ENCODE data around the gene SEPHS2.

The SEPHS2 gene

DNA sequence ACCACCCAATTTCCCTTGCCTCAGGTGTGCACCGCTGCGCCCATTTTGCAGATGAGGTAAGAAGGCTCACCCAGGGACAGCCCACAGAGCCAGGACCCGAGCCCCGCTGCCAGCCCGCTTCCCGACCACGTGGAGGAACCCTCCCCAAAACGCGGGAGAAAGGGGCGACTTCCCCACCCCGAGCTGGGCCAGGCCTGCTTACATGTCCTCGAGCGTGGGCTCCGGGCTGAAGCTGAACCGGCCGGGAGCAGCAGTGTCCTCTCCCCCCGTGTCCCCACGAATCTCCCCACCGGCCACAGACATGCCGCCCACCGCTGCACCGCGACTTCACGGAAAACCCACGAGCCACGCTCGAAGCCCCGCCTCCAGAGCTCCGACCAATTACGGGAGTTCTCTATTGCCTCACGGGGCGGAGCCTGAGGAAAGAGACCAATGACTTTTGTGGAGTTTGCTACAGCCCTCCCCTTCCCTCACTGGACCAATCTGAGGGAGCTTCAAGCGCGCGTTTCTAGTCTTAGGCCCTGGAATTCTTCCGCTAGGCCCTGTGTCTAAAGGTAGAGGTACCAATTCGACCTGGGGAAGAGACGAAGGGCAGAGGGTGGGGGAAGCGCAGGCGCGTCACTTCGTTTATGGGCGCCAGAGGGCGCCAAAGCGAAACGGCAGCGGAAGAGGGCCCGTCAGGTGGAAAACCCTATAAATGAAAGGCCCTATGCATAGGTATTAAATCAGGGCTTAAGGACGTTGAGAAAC is 15.8 kb downstream of the SEPHS2 start, which contains the start of gene DCTPP1:
Gene DCTPP1, minus strand, starts transcription at position 353 of the 750 bp plus-strand sequence. Its CDS starts 50 bp downstream, at position 303.
- peak; percentile 91 to 96 (median 95) for DNase-seq (ENCODE audit: low read depth in 3 of 3)

DNA sequence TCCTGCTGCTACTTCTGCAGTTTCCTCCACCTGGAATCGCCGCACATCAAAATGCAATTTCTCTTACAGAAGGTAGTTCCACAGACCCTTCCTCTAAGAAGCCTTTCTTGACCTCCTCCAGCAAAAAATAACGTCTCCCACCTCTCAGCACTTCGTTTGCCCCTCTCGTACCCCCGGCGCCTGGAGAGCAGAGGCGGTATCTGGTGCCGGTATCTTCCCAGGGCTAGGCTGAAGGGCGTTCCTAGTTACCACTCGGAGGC is 16.3 kb downstream of the SEPHS2 start:
- no peak for DNase-seq (ENCODE audit: low read depth in 3 of 3)

DNA sequence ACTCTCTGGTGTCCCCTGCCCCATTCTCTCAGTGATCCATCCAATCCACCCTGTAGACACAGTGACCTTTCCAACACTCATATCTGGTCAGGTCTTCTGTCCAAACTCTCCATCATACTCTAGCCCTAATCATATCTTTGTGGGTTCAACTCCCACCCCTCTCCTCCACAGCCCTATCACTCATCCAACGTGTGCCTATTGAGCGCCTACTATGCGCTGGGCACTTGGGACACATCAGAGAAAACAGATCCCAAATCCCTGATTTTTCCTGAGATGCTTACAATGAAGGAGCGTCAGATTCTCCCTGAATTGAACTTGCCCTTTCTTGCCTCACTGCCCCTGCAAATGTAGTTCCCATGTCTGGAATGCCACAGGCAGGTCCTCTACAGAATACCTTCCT is 17.6 kb downstream of the SEPHS2 start:
- DNase-seq (ENCODE audit: low read depth in 3 of 3), result no peak

DNA sequence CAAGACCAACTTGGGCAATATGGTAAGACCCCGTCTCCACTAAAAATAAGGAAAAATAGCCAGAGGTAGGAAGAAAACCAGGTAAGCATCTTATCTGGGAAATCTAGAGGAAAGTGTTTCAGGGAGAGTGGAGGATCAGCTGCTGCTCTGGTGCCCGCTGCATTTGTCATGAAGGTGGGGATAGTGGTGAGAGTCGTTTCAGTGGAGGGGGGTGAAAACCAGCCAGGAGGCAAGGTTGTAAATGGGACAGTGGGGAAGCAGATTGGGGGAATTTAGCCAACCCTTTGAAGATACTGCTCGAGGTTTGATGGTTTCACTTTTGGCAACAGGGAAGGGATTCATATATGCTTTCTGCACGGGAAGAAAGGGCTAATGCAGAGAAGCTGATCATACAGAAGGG is 24.7 kb downstream of the SEPHS2 start:
- no peak for DNase-seq (ENCODE audit: low read depth in 3 of 3)

DNA sequence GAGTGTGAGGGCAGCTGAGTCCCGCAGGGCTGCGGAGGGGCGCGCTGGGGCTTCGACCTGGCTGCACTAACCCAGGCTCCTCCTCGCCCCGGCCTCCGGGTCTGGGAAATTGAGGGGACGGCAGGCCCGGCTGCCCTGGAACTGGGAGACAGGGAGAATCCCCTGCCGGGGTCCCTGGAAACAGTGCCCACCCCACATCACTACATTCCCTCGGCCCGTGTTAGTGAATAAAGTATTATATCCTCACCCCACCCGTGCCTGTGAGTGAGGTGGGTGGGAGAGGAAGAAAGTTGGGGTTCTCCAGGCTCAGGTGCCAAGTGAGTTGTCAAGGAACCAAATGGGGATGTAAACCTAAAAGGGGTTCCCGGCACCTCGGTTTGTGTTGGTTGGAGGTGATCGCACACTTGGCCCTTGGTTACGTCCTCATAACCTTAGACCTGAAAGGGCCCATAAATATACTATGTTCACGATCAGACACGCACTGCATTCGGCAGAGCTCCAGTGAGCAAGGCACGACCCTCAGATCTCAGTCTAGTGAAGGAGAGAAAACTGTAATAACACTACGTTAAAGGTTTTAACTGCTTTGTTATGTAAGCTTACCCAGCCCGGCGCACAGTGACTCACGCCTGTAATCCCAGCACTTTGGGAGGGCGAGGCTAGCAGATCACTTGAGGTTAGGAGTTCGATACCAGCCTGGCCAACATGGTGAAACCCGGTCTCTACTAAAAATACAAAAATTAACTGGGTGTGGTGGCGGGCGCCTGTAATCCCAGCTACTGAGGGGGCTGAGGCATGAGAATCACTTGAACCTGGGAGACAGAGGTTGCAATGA is 27.1 kb downstream of the SEPHS2 start:
- no peak for DNase-seq (ENCODE audit: low read depth in 3 of 3)

DNA sequence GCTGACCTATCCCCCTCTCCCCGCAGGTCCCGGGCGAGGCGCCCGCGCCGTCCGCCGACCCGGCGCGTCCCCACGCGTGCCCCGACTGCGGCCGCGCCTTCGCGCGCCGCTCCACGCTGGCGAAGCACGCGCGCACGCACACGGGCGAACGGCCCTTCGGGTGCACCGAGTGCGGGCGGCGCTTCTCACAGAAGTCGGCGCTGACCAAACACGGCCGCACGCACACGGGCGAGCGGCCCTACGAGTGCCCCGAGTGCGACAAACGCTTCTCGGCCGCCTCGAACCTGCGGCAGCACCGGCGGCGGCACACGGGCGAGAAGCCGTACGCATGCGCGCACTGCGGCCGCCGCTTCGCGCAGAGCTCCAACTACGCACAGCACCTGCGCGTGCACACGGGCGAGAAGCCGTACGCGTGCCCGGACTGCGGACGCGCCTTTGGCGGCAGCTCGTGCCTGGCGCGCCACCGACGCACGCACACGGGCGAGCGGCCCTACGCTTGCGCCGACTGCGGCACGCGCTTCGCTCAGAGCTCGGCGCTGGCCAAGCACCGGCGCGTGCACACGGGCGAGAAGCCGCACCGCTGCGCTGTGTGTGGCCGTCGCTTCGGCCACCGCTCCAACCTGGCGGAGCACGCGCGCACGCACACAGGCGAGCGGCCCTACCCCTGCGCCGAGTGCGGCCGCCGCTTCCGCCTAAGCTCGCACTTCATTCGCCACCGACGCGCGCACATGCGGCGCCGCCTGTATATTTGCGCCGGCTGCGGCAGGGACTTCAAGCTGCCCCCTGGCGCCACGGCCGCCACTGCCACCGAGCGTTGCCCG is 27.9 kb downstream of the SEPHS2 start:
- DNase-seq (ENCODE audit: low read depth in 3 of 3), result peak; percentile 75 to 87 (median 77)

DNA sequence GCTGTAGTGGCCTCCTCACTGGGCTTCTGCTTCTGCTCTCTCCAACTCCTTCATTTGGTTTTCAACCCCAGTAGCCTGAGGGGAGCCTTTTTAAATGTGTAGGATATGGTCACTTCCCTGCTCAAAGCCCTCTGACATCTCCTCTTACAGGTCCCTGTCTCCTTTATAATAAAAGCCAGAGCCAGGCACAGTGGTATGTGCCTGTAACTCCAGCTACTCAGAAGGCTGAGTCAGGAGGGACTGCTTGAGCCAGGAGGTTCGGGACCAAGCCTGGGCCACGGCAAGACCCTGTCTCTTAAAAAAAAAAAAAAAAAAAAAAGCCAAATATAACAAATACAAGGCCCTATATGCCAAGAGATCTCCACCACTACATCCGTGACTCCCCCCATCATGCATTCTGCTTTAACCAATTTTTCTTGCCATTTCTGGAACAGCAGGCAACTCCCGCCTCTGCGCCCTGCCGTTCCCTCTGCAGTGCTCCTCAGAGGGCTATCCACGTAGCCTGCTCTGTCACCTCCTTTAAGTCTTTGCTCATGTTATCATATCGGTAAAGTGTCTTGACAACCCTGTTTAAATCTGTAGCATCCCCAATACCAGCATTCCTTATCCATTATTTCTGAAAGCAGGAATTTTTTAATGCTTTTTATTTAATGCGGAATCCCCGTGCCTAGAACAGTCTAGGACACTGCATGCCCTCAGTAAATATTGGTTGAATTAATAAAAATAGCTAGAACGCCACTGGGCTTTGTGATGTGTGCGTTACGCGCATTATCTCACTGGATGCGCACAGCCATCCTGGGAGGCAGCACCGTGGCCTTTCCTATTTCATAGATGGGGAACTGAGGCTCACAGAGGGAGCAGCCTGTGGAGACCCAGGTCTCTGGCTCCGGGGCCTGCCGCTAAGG is 28.8 kb downstream of the SEPHS2 start:
- DNase-seq (ENCODE audit: low read depth in 3 of 3), result no peak

DNA sequence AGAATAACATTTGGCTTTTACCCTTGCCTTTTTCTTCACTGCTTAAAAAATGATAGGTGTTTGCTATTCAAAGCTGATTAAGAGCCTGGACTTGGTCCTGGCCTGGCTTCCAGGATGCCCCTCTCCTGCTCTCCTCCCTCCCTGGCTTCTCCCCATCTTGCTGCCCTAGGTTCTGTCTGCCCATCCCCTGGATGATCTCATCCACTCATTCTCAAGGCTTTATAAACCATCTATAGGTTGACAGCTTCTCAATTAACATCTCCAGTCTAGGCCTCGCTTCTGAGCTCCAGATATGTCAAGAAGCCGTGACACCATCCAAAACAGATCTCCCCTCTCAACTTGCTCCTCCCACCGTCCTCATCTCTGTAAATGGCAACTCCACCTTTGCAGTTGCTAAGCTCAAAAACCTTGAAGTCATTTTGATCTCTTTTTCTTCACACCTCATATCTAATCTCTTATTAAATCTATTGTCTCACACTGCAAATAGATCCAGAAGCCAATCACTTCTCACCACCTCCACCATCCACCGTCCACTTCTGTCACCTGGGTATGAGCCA is 29.5 kb downstream of the SEPHS2 start:
- DNase-seq (ENCODE audit: low read depth in 3 of 3), result no peak

DNA sequence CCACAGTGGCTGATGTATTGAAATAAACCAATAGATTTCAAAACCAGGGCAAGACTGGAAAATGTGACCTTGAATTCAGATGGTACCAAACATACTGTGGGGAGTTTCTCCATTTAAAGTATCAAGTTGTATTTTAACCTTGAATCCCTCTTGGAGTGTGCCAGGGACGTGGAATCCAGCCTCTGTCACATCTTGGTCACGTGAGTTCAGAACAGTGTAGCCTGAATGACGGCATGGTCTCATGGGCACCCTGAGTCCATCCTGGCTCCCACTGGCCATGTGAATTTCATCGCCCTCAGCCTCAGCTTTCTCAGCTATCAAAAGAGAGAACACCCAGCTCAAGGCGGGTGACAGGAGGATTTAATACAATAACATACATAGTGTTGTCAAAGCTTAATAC is 31.5 kb downstream of the SEPHS2 start:
- DNase-seq (ENCODE audit: low read depth in 3 of 3), result no peak

DNA sequence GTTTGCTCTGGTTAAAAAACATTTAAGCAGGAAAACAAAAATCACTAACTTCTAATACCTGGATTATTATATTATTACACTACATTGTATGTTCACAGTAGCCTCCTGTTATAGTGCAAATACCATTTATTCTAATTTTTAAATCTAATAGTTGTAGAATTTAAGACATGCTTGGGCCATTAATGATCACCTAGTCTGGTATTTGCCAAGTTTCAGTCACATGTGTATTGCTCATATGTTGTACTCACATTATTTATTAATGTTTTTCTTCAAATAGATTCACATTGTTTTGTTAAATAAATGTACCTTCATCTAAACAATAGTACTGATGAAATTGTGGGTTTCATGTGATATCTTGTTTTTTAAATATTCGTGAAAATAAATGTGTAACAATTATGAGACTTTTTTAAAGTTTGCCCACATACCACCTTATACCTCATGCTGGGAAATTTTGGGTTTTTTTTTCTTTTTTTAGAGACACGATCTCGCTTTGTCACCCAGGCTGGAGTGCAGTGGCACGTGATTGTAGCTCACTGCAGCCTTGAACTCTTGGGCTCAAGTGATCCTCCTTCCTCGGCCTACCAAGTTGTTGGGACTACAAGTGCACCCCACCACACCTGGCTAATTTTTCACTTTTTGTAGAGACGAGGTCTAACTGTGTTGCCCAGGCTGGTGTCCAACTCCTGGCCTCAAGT is 32.4 kb downstream of the SEPHS2 start:
- DNase-seq (ENCODE audit: low read depth in 3 of 3), result no peak

DNA sequence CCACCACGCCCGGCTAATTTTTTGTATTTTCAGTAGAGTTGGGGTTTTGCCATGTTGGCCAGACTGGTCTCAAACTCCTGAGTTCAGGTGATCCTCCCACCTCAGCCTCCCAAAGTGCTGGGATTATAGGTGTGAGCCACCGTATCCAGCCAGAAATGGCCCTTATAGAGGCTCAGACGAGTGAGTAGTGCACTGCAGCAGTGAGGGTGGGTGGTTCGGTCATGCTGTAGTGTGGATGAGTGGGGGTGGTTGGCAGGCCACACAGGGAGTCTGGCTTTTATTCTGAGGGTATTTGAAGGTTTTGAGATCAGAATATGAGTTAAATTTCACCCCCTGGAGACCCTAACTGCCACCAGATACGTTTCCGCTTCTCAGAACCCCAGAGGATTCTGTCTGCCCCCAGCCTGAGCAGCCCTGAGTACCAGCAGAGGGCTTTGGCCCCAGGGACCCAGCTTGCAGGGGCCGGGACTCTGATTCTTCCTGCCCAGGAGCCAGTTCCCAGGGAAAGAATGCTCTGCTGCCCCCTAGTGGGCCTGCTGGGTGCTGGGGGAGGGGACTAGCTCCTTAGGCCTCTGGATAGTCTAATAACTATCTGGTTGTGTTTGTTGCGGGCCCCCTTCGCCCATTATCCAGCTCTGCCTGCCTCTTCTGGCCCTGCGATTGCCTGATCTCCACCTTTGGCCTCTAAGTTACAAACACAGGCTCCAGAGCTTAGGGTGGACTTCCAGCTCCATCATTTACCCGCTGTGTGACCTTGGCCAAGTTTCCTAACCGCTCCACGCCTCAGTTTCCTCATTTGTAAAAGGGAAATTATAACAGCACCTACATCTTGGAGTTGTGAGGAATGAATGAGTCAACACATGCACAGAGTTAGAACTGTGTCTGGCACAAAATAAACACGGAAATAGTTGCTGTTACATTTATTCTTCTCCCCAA is 36.3 kb downstream of the SEPHS2 start:
- peak; percentile 84 to 91 (median 85) for DNase-seq (ENCODE audit: low read depth in 3 of 3)

DNA sequence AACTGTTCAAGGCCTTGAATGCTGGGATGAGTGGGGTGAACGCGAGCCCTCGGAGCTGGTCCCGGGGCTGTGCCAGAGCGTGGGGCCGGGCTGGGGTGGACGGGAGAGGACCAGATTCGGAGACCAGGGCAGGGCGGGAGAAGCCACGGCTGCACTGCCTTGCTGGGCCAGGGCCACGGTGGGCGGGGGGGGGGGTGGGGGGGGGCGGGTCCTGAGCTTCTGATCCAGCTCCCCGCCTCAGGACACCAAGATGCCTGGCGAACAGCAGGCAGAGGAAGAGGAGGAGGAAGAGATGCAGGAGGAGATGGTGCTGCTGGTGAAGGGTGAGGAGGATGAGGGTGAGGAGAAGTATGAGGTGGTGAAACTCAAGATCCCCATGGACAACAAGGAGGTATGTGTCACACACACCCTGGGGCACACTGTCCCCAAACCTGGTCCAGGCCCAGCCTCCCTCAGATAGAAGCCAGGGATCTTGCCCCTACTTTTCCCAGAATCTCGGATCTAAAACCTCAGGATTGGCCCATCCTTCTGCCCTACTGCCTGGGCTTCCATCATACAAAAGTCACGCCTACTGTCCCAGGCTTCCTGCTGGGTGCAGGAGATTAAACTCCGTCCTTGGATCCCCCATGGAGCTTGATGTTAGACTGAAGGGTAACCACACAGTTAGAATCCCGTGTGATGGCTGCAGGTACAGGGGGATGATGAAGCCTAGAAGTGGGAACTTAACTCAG is 37.7 kb downstream of the SEPHS2 start:
- no peak for DNase-seq (ENCODE audit: low read depth in 3 of 3)

DNA sequence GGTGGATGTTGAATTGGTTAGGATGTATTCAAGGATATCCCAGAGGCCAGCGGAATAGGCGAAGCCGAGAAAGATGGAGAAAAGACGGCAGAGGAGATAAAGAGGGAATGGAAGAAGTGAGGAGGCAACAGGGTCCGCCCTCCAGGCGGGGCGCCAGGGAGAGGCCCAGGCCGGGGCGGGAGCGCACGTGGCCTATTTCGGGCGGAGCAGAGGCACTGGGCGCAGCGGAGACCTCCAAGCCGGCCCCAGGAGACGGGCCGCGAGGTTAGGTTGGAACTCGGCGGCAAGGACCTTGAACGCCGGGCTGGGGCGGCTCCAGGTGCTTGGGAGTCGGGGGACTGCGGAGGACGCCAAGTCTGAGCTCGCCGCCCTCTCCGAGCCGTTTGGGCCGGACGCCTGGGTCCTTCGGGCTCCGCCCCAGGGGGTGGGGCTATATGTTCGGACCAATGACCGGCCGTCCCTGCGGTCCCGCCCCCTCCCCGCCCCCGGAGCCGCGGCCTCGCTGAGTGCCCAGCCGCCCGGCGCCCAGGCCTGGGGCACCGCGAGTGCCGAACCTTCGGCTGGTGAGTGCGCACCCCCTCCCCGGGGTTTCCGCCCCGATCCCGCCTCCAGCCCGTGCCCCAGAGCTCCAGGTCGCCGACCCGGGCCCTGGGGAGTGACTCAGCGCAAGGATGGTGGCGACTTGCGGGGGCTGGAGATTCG is 38.4 kb downstream of the SEPHS2 start, which contains the start of gene ZNF771:
Gene ZNF771, plus strand, starts transcription at position 505 of the 702 bp plus-strand sequence. CDS start 448 bp downstream, outside the sequence.
- DNase-seq (ENCODE audit: low read depth in 3 of 3), result peak; percentile 85 to 96 (median 88)

DNA sequence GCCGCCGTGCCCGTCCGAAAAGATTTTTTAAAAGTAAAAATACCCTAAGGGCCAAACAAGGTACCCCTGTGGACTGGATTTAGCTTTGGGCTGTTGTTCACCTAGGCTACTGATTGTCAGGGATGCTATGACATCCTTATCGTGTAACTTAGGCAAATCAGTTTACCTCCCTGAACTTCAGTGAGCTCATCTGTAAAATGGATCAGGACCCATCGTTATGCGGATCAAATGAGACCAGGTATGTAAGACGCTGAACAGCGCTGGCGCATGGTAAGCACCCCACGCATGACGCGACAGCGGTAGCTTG is 38.9 kb downstream of the SEPHS2 start:
- DNase-seq (ENCODE audit: low read depth in 3 of 3), result no peak

DNA sequence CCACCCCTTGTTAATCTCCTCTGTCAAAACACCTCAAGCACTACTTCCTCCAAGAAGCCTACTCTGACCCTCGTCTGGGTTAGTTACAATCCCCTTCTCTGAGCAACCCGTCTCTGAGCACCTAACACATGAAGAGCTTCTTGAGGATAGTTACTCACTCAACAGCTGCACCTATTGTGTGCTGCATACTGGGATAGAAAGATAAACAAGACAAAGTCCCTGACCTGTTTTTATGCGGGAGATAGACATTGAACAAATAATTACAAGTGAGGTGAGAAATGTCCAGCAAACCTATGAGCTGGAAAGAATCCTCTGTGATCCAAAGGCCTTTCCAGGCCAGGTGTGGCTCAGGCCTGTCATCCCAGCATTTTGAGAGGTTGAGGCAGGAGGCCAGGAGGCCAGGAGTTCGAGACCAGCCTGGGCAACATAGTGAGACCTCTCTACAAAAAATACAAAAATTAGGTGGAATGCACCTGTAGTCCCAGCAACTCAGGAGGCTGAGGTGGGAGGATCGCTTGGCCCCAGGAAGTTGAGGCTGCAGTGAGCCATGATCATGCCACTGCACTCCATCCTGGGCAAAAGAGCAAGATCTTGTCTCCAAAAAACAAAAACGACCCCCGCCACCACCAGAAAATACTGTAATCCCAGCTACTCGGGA is 43.8 kb downstream of the SEPHS2 start:
- DNase-seq (ENCODE audit: low read depth in 3 of 3), result no peak

DNA sequence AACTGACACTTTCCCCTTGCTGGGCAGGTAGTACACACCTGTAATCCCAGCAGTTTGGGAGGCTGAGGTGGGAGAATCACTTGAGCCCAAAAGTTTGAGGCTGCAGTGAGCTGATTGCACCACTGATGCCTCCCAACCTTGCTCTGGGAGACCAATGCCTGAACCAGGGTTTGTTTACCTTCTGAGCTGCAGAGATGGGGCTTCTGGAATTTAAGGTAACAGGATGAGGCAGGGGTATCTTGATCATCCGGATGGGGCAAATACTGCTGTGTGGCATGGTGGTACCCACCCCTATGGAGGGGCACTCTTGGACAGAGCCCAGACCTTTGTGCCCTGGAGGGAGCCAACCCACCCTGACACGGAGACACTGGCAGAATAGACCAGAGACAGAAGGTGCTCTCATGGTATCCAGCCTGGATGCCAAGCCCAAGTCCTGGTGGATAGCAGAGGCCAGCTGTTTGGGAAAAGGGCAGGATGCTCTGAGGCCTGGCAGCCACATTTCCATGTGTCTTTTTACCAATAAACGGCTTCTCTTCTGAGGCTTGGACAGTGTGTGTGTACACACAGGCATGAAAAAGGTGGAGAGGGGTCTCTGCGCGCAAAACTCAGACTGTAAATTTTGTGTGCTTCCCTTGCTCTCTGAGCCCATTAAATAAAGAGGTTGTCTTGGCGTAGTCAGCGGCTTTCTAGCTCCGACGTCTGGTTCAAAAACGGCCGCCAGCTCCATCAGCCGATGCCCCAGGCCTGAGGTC is 46.1 kb downstream of the SEPHS2 start:
- no peak for DNase-seq (ENCODE audit: low read depth in 3 of 3)
